HEK293T (cell line): Measurements from ENCODE around the gene AMFR.

Experiments
- ARNT ChIP-seq: fragments of 450-650 bp; IDR thresholded peaks from 2 replicates; pipeline ENCODE4 v1.6.1; 2017; ENCODE audit warnings: mild to moderate bottlenecking
- ELF4 ChIP-seq: fragments of 450-650 bp; IDR thresholded peaks from 2 replicates; pipeline ENCODE4 v1.6.1; 2017; ENCODE audit warnings: antibody characterized with exemption
- FOXA1 ChIP-seq: fragments of 450-650 bp; IDR thresholded peaks from 2 replicates; pipeline ENCODE4 v1.6.1; 2016; ENCODE audit warnings: mild to moderate bottlenecking
- FOXK2 ChIP-seq: fragments of 450-650 bp; IDR thresholded peaks from 2 replicates; pipeline ENCODE4 v1.6.1; 2016; ENCODE audit warnings: mild to moderate bottlenecking
- FOXM1 ChIP-seq: fragments of 450-650 bp; IDR thresholded peaks from 2 replicates; pipeline ENCODE4 v1.6.1; 2017; ENCODE audit warnings: mild to moderate bottlenecking, borderline replicate concordance
- L3MBTL2 ChIP-seq: fragments of 450-650 bp; conservative IDR thresholded peaks from 2 replicates; pipeline ENCODE4 v1.6.1; 2016; ENCODE audit warnings: mild to moderate bottlenecking
- SUZ12 ChIP-seq: fragments of 450-650 bp; IDR thresholded peaks from 2 replicates; pipeline ENCODE4 v1.6.1; 2016; ENCODE audit warnings: mild to moderate bottlenecking
- TARDBP ChIP-seq: fragments of 450-650 bp; IDR thresholded peaks from 2 replicates; pipeline ENCODE4 v1.6.1; 2016

GRCh38 chr16:56349086-56349415 lies 76.3 kb downstream of the AMFR start:
- no peak for TF ChIP-seq SUZ12
- TF ChIP-seq ELF4, result no peak
- TF ChIP-seq FOXA1, result no peak
- no peak for TF ChIP-seq L3MBTL2
- no peak for TF ChIP-seq FOXK2
- no peak for TF ChIP-seq TARDBP
- no peak for TF ChIP-seq FOXM1
- TF ChIP-seq ARNT, result no peak
